ENCODE measurements around the gene PCSK1. TPM values are rescaled to one million over a fixed set of nuclear protein-coding genes. Genes with fewer than 3 reads are reported as not detected.

The PCSK1 gene
- polyA plus RNA-seq, 1 donor (not counting 4 experiments of a cell fraction or from before 2014, with no cell fraction given): 0.03 TPM

DNA sequence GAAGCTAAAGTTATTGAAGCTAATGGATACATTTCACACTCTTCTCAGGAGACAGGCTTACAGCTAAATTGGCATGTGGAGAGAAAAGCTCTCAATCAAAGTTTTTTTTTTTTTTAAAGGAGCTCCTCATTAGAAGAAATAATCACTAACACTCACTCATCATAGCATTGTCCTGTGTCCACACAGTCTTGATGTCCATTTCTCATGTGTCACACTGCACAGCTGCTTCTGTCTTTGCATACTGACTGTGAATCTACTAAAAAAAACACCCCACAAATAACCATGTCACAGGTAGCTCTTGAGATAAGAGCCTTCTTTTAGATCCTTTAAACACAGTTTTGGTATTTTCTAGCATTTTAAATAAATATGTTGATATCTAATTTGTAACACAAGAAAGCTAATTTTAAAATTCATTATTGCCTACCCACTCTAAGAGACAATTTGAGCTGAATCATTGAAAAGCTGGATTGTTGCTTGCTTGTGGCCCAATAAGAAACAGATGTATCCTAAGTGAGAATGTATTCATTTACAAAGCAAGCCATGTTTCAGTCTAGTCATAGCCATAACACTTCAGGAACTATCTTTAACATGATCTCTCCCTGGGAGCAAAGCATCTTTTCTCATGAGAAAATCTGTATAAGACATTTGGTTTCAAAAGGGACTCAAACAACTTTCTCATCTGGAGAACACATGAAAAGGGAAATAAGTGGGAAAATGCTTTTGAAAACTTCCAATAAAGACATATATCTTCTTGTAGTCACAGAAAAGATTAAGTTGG, 48.1 kb upstream of the PCSK1 start:
- Histone ChIP-seq H3K9me3 (ENCODE audit: control insufficient read depth, low read depth, low read length) (no peaks in the 10 kb centered on the region), H3K27ac (ENCODE audit: control insufficient read depth, insufficient read depth, low read length) (no peak overlapping the region), H3K4me3 (ENCODE audit: control insufficient read depth in 2 of 3, extremely low read depth in 1 of 3, insufficient read depth in 2 of 3, low read depth in 1 of 3, low read length in 3 of 3) (no peak overlapping the region), H3K27me3 (ENCODE audit: control insufficient read depth, extremely low read depth, insufficient read depth, low read length) (no peaks in the 10 kb centered on the region), H2AFZ (ENCODE audit: control insufficient read depth, low read length) (no peak overlapping the region), H3K9ac (ENCODE audit: control insufficient read depth, extremely low read depth, insufficient read depth, low read length) (no peak overlapping the region), H3K9me1 (ENCODE audit: control insufficient read depth, extremely low read depth, insufficient read depth, low read length) (no peaks in the 10 kb centered on the region), H3K36me3 (ENCODE audit: control insufficient read depth in 2 of 2, extremely low read depth in 1 of 2, insufficient read depth in 2 of 2, low read length in 2 of 2) (no peaks in the 10 kb centered on the region), H3K79me2 (ENCODE audit: control insufficient read depth, insufficient read depth, low read length) (no peaks in the 10 kb centered on the region), H3K4me1 (ENCODE audit: control insufficient read depth, extremely low read depth, insufficient read depth, low read length) (no peaks in the 10 kb centered on the region), H4K20me1 (ENCODE audit: control insufficient read depth, extremely low read depth, insufficient read depth, low read length) (no peaks in the 10 kb centered on the region), H3K4me2 (ENCODE audit: control insufficient read depth, extremely low read depth, insufficient read depth, low read depth, low read length) (no peak overlapping the region)
- dilution Hi-C loops (cut with MboI; ENCODE audit: extremely low pct_ligation_motif_present, low sequenced_read_pairs): no loop called here
- DNase-seq (ENCODE audit: low read depth, low spot score) (no peak), FAIRE-seq (no peak)
- TF ChIP-seq, protein P1, sequence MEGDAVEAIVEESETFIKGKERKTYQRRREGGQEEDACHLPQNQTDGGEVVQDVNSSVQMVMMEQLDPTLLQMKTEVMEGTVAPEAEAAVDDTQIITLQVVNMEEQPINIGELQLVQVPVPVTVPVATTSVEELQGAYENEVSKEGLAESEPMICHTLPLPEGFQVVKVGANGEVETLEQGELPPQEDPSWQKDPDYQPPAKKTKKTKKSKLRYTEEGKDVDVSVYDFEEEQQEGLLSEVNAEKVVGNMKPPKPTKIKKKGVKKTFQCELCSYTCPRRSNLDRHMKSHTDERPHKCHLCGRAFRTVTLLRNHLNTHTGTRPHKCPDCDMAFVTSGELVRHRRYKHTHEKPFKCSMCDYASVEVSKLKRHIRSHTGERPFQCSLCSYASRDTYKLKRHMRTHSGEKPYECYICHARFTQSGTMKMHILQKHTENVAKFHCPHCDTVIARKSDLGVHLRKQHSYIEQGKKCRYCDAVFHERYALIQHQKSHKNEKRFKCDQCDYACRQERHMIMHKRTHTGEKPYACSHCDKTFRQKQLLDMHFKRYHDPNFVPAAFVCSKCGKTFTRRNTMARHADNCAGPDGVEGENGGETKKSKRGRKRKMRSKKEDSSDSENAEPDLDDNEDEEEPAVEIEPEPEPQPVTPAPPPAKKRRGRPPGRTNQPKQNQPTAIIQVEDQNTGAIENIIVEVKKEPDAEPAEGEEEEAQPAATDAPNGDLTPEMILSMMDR (optimal IDR thresholded peaks at IDR 0.05 in 1 of 3, IDR thresholded peaks at IDR 0.05 in 1 of 3, conservative IDR thresholded peaks at IDR 0.05 in 1 of 3; ENCODE audit: extremely low read depth in 1 of 3, insufficient read depth in 2 of 3, low read length in 3 of 3): no peak
- TF ChIP-seq EZH2 (IDR thresholded peaks at IDR 0.05; ENCODE audit: low read length): no peak

DNA sequence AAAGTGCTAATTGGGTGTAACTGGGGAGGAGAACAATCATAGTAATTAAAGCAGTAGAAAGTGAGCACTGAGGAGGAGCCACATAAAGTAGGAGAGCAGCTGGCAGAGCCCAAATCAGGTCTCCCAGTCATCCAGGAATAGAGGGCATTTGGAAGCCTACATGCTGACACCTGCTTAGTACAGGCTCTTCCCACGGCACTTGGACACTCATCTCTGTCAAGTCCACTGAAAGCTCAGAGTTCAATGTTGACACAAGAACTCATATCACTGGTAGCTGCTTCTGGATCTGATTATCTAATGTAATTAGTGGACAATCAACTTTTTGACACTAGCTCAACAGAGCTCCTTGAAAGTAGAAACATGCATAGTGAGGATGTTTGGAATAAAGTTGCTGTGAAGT, 45.9 kb upstream of the PCSK1 start:
- no peak overlapping the region for H3K4me3 ChIP-seq (ENCODE audit: control insufficient read depth in 2 of 3, extremely low read depth in 1 of 3, insufficient read depth in 2 of 3, low read depth in 1 of 3, low read length in 3 of 3)
- H3K9me3 ChIP-seq (ENCODE audit: control insufficient read depth, low read depth, low read length): no peaks in the 10 kb centered on the region
- H2AFZ ChIP-seq (ENCODE audit: control insufficient read depth, low read length): no peak overlapping the region
- no peaks in the 10 kb centered on the region for H4K20me1 ChIP-seq (ENCODE audit: control insufficient read depth, extremely low read depth, insufficient read depth, low read length)
- no peaks in the 10 kb centered on the region for H3K36me3 ChIP-seq (ENCODE audit: control insufficient read depth in 2 of 2, extremely low read depth in 1 of 2, insufficient read depth in 2 of 2, low read length in 2 of 2)
- no peaks in the 10 kb centered on the region for H3K9me1 ChIP-seq (ENCODE audit: control insufficient read depth, extremely low read depth, insufficient read depth, low read length)
- dilution Hi-C loops (cut with MboI; ENCODE audit: extremely low pct_ligation_motif_present, low sequenced_read_pairs): no loop called here
- no peaks in the 10 kb centered on the region for H3K4me1 ChIP-seq (ENCODE audit: control insufficient read depth, extremely low read depth, insufficient read depth, low read length)
- FAIRE-seq: no peak
- no peak for DNase-seq (ENCODE audit: low read depth, low spot score)
- H3K27ac ChIP-seq (ENCODE audit: control insufficient read depth, insufficient read depth, low read length): no peak overlapping the region
- no peak overlapping the region for H3K4me2 ChIP-seq (ENCODE audit: control insufficient read depth, extremely low read depth, insufficient read depth, low read depth, low read length)
- no peaks in the 10 kb centered on the region for H3K27me3 ChIP-seq (ENCODE audit: control insufficient read depth, extremely low read depth, insufficient read depth, low read length)
- no peak overlapping the region for H3K9ac ChIP-seq (ENCODE audit: control insufficient read depth, extremely low read depth, insufficient read depth, low read length)
- H3K79me2 ChIP-seq (ENCODE audit: control insufficient read depth, insufficient read depth, low read length): no peaks in the 10 kb centered on the region
- TF ChIP-seq EZH2 (IDR thresholded peaks at IDR 0.05; ENCODE audit: low read length): no peak
- TF ChIP-seq, protein P1 (optimal IDR thresholded peaks at IDR 0.05 in 1 of 3, IDR thresholded peaks at IDR 0.05 in 1 of 3, conservative IDR thresholded peaks at IDR 0.05 in 1 of 3; ENCODE audit: extremely low read depth in 1 of 3, insufficient read depth in 2 of 3, low read length in 3 of 3): no peak
